ENCODE results near the gene B3GNT3. TPM values are rescaled to one million over a fixed set of nuclear protein-coding genes. Genes with fewer than 3 reads are reported as not detected.
A peak's percentile ranks its signal among the peaks of the same experiment; 100 is the strongest.

The B3GNT3 gene
- total and polyA plus RNA-seq, 2 donors (not counting 1 experiment from before 2014, with no cell fraction given), result 0.06 TPM; not detected in 1

- H3K4me3 ChIP-seq (ENCODE audit: control extremely low read depth in 1 of 5, extremely low read depth in 1 of 5, insufficient read depth in 1 of 5, low read depth in 2 of 5, low read length in 4 of 5), result no peak overlapping the region
- peaks cover 31% of the 10 kb centered on the region for H4K20me1 ChIP-seq (ENCODE audit: control insufficient read depth, insufficient read depth, low read length, poor library complexity, severe bottlenecking)
- WGBS (ENCODE audit: insufficient coverage), result 53% methylated on average over 25 of the region's 29 CpGs
- intact Hi-C loops (cut with micrococcal nuclease), result loop anchor here (1.0 kb wide), 2 partner anchors 18 to 62 kb away; no protein-coding TSS in a partner anchor
- peaks cover 4 to 12% of the 10 kb centered on the region in 2 donors for H3K4me1 ChIP-seq (ENCODE audit: control insufficient read depth in 2 of 2, insufficient read depth in 2 of 2, low read length in 2 of 2)
- H2AFZ ChIP-seq (ENCODE audit: insufficient read depth, low read depth, low read length, poor library complexity, severe bottlenecking), result no peak overlapping the region
- no peak overlapping the region for H3K4me2 ChIP-seq (replicated peaks; ENCODE audit: low read depth, low read length, poor library complexity, severe bottlenecking)
- DNase-seq (peak; percentile 74), ATAC-seq (ENCODE audit: low read depth) (peak; percentile 62)
- H3K9ac ChIP-seq (ENCODE audit: low read length), result no peak overlapping the region
- no peaks in the 10 kb centered on the region for H3K9me3 ChIP-seq (ENCODE audit: control extremely low read depth in 1 of 3, control insufficient read depth in 2 of 3, insufficient read depth in 1 of 3, low read length in 2 of 3)
- Mint-ChIP-seq H3K4me1 (peaks cover 20% of the 10 kb centered on the region), H3K4me3 (peak overlapping the region; percentile 29), H3K9me3 (ENCODE audit: insufficient read depth) (no peaks in the 10 kb centered on the region), H3K27ac (peak overlapping the region; percentile 72), H3K27me3 (no peaks in the 10 kb centered on the region)
- ChIA-PET CTCF (interaction anchor here (0.5 to 4.9 kb wide), 33 partner anchors 9 to 699 kb away, joined by 3 to 137 read pairs (median 5); partner anchors contain the start of genes CCDC124, FCHO1, JAK3 and MAP1S), POLR2A (interaction anchor here (0.6 to 1.0 kb wide), 5 partner anchors 11 to 89 kb away, joined by 3 to 4 read pairs (median 3); partner anchors contain the start of gene JAK3)
- TF ChIP-seq CTCF (IDR thresholded peaks at IDR 0.05) (peak; percentile 78), EZH2 (IDR thresholded peaks at IDR 0.05; ENCODE audit: borderline replicate concordance, insufficient read depth, low read depth, low read length, poor library complexity, severe bottlenecking) (no peak)
- peaks cover 49% of the 10 kb centered on the region for H3K79me2 ChIP-seq (ENCODE audit: control insufficient read depth, insufficient read depth, low read length)
- H3K36me3 ChIP-seq (replicated peaks in 1 of 2; ENCODE audit: control extremely low read depth in 1 of 2, control insufficient read depth in 1 of 2, extremely low read depth in 1 of 2, insufficient read depth in 2 of 2, low read length in 1 of 2), result peaks cover 3 to 71% of the 10 kb centered on the region in 2 experiments
- H3K27ac ChIP-seq (ENCODE audit: low read length in 2 of 2), result no peak overlapping the region
- no peaks in the 10 kb centered on the region for H3K27me3 ChIP-seq (replicated peaks in 1 of 4; ENCODE audit: control extremely low read depth in 1 of 4, control insufficient read depth in 3 of 4, insufficient read depth in 4 of 4, low read length in 3 of 4)
These were observed 28.3 kb upstream of the B3GNT3 start for GRCh38 chr19:17766543-17767131.

- Histone ChIP-seq H3K36me3 (replicated peaks in 1 of 2; ENCODE audit: control extremely low read depth in 1 of 2, control insufficient read depth in 1 of 2, extremely low read depth in 1 of 2, insufficient read depth in 2 of 2, low read length in 1 of 2) (peaks cover 2 to 74% of the 10 kb centered on the region in 2 experiments), H3K27me3 (replicated peaks in 1 of 4; ENCODE audit: control extremely low read depth in 1 of 4, control insufficient read depth in 3 of 4, insufficient read depth in 4 of 4, low read length in 3 of 4) (no peaks in the 10 kb centered on the region), H3K4me2 (replicated peaks; ENCODE audit: low read depth, low read length, poor library complexity, severe bottlenecking) (no peak overlapping the region), H3K4me1 (ENCODE audit: control insufficient read depth in 2 of 2, insufficient read depth in 2 of 2, low read length in 2 of 2) (peaks cover 4 to 12% of the 10 kb centered on the region in 2 donors), H3K4me3 (ENCODE audit: control extremely low read depth in 1 of 5, extremely low read depth in 1 of 5, insufficient read depth in 1 of 5, low read depth in 2 of 5, low read length in 4 of 5) (no peak overlapping the region), H3K9me3 (ENCODE audit: control extremely low read depth in 1 of 3, control insufficient read depth in 2 of 3, insufficient read depth in 1 of 3, low read length in 2 of 3) (no peaks in the 10 kb centered on the region), H3K27ac (ENCODE audit: low read length in 2 of 2) (no peak overlapping the region), H3K79me2 (ENCODE audit: control insufficient read depth, insufficient read depth, low read length) (peaks cover 45% of the 10 kb centered on the region), H4K20me1 (ENCODE audit: control insufficient read depth, insufficient read depth, low read length, poor library complexity, severe bottlenecking) (peaks cover 31% of the 10 kb centered on the region), H3K9ac (ENCODE audit: low read length) (no peak overlapping the region), H2AFZ (ENCODE audit: insufficient read depth, low read depth, low read length, poor library complexity, severe bottlenecking) (no peak overlapping the region)
- ChIA-PET CTCF (interaction anchor here (0.5 to 4.9 kb wide), 17 partner anchors 8 to 620 kb away, joined by 3 to 137 read pairs (median 5); partner anchors contain the start of genes CCDC124, FCHO1, MAP1S and RPL18A), POLR2A (interaction anchor here (0.6 to 1.0 kb wide), 2 partner anchors 17 to 38 kb away, joined by 3 to 4 read pairs; no protein-coding TSS in a partner anchor)
- Mint-ChIP-seq H3K4me3 (no peak overlapping the region), H3K9me3 (ENCODE audit: insufficient read depth) (no peaks in the 10 kb centered on the region), H3K27me3 (no peaks in the 10 kb centered on the region), H3K4me1 (peaks cover 17% of the 10 kb centered on the region), H3K27ac (no peak overlapping the region)
- no CpG with 5 or more reads among the region's 1 CpG for WGBS (ENCODE audit: insufficient coverage)
- ATAC-seq (ENCODE audit: low read depth) (no peak), DNase-seq (no peak)
- intact Hi-C loops (cut with micrococcal nuclease), result no loop called here
- no peak for TF ChIP-seq EZH2 (IDR thresholded peaks at IDR 0.05; ENCODE audit: borderline replicate concordance, insufficient read depth, low read depth, low read length, poor library complexity, severe bottlenecking)
- TF ChIP-seq CTCF (IDR thresholded peaks at IDR 0.05), result no peak
These were observed 27.4 kb upstream of the B3GNT3 start for GRCh38 chr19:17767559-17767958.

All from B cell (primary cell).